ENCODE results near the gene THSD4.
A peak's percentile ranks its signal among the peaks of the same experiment; 100 is the strongest.

- TF ChIP-seq, protein P1, sequence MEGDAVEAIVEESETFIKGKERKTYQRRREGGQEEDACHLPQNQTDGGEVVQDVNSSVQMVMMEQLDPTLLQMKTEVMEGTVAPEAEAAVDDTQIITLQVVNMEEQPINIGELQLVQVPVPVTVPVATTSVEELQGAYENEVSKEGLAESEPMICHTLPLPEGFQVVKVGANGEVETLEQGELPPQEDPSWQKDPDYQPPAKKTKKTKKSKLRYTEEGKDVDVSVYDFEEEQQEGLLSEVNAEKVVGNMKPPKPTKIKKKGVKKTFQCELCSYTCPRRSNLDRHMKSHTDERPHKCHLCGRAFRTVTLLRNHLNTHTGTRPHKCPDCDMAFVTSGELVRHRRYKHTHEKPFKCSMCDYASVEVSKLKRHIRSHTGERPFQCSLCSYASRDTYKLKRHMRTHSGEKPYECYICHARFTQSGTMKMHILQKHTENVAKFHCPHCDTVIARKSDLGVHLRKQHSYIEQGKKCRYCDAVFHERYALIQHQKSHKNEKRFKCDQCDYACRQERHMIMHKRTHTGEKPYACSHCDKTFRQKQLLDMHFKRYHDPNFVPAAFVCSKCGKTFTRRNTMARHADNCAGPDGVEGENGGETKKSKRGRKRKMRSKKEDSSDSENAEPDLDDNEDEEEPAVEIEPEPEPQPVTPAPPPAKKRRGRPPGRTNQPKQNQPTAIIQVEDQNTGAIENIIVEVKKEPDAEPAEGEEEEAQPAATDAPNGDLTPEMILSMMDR (IDR thresholded peaks at IDR 0.05), result peak; percentile 94
- TF ChIP-seq, protein P2, sequence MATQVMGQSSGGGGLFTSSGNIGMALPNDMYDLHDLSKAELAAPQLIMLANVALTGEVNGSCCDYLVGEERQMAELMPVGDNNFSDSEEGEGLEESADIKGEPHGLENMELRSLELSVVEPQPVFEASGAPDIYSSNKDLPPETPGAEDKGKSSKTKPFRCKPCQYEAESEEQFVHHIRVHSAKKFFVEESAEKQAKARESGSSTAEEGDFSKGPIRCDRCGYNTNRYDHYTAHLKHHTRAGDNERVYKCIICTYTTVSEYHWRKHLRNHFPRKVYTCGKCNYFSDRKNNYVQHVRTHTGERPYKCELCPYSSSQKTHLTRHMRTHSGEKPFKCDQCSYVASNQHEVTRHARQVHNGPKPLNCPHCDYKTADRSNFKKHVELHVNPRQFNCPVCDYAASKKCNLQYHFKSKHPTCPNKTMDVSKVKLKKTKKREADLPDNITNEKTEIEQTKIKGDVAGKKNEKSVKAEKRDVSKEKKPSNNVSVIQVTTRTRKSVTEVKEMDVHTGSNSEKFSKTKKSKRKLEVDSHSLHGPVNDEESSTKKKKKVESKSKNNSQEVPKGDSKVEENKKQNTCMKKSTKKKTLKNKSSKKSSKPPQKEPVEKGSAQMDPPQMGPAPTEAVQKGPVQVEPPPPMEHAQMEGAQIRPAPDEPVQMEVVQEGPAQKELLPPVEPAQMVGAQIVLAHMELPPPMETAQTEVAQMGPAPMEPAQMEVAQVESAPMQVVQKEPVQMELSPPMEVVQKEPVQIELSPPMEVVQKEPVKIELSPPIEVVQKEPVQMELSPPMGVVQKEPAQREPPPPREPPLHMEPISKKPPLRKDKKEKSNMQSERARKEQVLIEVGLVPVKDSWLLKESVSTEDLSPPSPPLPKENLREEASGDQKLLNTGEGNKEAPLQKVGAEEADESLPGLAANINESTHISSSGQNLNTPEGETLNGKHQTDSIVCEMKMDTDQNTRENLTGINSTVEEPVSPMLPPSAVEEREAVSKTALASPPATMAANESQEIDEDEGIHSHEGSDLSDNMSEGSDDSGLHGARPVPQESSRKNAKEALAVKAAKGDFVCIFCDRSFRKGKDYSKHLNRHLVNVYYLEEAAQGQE (IDR thresholded peaks at IDR 0.05; ENCODE audit: insufficient read depth in 1 of 2, low read depth in 2 of 2, low read length in 1 of 2), result no peak
Measured at GRCh38 chr15:71443538-71443937, 328.3 kb downstream of the THSD4 start.
